ENCODE data around the gene USP34.
"Not testable (repeated sequence)": the region's sequence is repeated elsewhere in the genome, so short reads cannot be mapped to it uniquely, and the experiment has no call there.

USP34 gene

DNA sequence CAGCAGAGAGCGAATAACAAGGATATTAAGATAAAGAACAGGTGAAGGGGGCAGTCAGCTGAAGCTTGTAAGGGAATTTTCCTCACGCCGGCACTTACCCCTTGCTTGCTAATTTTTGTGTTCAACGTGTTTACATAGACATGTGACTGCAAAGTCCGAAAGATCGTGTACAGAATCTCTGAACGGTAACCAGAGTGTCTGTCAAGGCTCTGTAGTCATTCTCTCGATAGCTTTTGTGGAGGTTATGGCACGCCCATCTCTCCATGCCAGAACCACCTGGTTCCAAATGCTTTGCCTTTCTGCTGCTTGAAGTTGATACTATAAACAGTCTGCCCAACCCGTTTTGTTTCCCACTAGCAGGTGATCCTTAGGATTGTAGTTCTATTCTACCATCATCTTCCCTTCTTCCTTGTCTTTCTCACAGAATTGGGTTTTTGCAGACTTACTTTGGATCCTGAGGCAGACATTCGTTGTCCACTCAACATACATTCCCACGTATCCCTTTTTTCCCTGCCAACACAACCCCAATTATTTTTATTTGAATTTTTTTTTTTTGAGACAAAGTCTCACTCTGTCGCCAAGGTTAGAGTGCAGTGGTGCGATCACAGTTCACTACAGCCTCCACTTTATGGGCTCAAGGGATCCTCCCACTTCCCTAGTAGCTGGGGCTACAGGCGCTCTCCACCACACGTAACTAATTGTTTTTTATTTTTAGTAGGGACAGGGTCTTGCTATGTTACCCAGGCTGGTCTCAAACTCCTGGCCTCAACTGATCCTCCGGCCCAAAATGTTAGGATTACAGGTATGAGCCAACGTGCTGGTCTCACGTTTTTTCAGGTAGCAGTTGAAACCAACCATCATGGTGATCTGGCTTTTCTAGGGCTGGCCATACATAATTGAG lies 1.3 kb upstream of the USP34 start:
- TF ChIP-seq TCF4 (CRISPR knock-in tag; IDR thresholded peaks at IDR 0.05; ENCODE audit: borderline replicate concordance) (no peak), PPARA (CRISPR knock-in tag; IDR thresholded peaks at IDR 0.05; ENCODE audit: borderline replicate concordance) (no peak), ZC3H10 (CRISPR knock-in tag; IDR thresholded peaks at IDR 0.05) (no peak), TOX (CRISPR knock-in tag; IDR thresholded peaks at IDR 0.05; ENCODE audit: borderline replicate concordance) (no peak)
- TF ChIP-seq, protein P1, sequence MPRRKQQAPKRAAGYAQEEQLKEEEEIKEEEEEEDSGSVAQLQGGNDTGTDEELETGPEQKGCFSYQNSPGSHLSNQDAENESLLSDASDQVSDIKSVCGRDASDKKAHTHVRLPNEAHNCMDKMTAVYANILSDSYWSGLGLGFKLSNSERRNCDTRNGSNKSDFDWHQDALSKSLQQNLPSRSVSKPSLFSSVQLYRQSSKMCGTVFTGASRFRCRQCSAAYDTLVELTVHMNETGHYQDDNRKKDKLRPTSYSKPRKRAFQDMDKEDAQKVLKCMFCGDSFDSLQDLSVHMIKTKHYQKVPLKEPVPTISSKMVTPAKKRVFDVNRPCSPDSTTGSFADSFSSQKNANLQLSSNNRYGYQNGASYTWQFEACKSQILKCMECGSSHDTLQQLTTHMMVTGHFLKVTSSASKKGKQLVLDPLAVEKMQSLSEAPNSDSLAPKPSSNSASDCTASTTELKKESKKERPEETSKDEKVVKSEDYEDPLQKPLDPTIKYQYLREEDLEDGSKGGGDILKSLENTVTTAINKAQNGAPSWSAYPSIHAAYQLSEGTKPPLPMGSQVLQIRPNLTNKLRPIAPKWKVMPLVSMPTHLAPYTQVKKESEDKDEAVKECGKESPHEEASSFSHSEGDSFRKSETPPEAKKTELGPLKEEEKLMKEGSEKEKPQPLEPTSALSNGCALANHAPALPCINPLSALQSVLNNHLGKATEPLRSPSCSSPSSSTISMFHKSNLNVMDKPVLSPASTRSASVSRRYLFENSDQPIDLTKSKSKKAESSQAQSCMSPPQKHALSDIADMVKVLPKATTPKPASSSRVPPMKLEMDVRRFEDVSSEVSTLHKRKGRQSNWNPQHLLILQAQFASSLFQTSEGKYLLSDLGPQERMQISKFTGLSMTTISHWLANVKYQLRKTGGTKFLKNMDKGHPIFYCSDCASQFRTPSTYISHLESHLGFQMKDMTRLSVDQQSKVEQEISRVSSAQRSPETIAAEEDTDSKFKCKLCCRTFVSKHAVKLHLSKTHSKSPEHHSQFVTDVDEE (CRISPR knock-in tag; IDR thresholded peaks at IDR 0.05), result no peak
- TF ChIP-seq, protein P2, sequence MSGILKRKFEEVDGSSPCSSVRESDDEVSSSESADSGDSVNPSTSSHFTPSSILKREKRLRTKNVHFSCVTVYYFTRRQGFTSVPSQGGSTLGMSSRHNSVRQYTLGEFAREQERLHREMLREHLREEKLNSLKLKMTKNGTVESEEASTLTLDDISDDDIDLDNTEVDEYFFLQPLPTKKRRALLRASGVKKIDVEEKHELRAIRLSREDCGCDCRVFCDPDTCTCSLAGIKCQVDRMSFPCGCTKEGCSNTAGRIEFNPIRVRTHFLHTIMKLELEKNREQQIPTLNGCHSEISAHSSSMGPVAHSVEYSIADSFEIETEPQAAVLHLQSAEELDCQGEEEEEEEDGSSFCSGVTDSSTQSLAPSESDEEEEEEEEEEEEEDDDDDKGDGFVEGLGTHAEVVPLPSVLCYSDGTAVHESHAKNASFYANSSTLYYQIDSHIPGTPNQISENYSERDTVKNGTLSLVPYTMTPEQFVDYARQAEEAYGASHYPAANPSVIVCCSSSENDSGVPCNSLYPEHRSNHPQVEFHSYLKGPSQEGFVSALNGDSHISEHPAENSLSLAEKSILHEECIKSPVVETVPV (CRISPR knock-in tag; IDR thresholded peaks at IDR 0.05), result no peak
- TF ChIP-seq, protein P3, sequence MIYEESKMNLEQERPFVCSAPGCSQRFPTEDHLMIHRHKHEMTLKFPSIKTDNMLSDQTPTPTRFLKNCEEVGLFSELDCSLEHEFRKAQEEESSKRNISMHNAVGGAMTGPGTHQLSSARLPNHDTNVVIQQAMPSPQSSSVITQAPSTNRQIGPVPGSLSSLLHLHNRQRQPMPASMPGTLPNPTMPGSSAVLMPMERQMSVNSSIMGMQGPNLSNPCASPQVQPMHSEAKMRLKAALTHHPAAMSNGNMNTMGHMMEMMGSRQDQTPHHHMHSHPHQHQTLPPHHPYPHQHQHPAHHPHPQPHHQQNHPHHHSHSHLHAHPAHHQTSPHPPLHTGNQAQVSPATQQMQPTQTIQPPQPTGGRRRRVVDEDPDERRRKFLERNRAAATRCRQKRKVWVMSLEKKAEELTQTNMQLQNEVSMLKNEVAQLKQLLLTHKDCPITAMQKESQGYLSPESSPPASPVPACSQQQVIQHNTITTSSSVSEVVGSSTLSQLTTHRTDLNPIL (CRISPR knock-in tag; IDR thresholded peaks at IDR 0.05; ENCODE audit: low read depth), result no peak
- ATAC-seq, result peak; percentile 11

DNA sequence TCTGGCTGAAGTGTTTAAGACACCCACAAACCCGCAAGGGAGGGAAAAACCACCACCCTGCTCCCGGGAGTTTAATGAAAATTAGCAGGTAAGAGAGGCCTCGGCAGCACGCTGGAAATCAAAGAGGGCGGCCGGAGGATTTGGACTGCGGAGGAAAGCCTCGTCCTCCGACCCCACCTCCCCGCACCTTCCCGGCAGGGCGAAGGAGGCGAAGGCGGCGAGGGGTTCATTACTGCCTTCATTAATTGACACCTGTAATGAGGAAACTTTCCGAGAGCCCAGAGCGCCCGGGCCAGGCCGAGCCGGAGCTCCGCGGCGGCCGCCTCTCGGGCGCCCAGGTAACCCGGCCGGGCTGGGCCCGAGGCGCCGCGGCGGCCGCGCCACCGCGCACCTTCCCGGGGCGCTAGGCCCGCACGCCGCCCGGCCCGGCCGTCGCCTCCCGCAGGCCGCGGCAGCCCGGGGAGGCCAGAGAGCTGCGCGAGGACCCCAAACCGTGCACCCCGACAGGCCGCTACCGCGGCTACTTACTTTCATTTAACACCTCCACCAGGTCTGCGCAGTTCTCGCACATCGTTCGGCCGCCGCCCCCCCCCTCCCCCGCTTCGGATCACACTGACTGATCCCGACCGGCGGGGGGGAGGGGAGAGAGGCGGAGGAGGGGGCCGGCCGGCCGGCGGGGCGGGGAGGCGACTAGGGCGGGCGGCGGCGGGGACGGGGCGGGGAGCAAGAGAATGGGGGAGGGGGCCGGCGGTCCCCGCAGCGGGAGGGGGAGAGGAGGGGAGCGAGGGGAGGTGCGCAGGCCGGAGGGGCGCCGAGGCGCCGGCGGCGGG lies 550 bp downstream of the USP34 start:
- TF ChIP-seq ARNTL (CRISPR knock-in tag; IDR thresholded peaks at IDR 0.05; ENCODE audit: borderline replicate concordance, low read depth), result no peak
- peak; percentile 44 for ATAC-seq

DNA sequence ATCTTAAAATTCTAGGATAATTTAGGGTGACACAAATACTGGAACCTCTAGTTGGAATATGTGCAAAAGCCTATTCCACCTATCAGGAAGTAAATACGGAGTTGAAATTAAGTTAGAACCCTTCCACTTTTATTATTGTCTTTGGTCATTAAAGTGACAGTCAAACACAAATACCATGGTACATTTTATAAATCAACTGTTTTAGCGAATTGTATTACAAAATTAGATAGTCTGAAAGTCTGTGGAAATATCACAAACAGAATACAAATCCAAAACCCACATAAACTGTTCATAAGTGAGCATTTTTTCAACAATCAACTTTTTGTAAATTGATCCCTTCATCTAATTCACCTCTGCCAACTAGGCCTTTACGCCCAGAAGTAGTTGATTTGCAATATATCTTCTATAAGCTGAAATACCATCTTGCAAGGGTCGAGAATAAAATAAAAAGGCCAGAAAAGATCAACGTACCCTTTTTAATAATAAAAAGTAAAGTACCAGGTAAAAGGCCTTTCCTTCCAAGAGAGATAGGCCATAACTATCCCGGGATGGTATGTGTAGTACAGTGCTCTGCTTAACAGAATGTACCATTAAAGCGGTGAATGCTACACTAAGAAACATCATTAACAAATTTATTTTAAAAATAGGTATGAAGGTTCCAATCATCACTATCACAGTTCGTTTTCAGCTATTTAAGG lies 1.3 kb downstream of the USP34 start:
- no peak for TF ChIP-seq OSR1 (CRISPR knock-in tag; IDR thresholded peaks at IDR 0.05)
- TF ChIP-seq SNAI2 (CRISPR knock-in tag; IDR thresholded peaks at IDR 0.05), result no peak
- no peak for TF ChIP-seq ZFP3 (CRISPR knock-in tag; IDR thresholded peaks at IDR 0.05)
- TF ChIP-seq ZNF8 (CRISPR knock-in tag; IDR thresholded peaks at IDR 0.05), result no peak
- TF ChIP-seq, protein P4, sequence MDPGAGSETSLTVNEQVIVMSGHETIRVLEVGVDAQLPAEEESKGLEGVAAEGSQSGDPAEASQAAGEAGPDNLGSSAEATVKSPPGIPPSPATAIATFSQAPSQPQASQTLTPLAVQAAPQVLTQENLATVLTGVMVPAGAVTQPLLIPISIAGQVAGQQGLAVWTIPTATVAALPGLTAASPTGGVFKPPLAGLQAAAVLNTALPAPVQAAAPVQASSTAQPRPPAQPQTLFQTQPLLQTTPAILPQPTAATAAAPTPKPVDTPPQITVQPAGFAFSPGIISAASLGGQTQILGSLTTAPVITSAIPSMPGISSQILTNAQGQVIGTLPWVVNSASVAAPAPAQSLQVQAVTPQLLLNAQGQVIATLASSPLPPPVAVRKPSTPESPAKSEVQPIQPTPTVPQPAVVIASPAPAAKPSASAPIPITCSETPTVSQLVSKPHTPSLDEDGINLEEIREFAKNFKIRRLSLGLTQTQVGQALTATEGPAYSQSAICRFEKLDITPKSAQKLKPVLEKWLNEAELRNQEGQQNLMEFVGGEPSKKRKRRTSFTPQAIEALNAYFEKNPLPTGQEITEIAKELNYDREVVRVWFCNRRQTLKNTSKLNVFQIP (CRISPR knock-in tag; IDR thresholded peaks at IDR 0.05; ENCODE audit: borderline replicate concordance, low read depth), result no peak
- TF ChIP-seq, protein P1 (CRISPR knock-in tag; IDR thresholded peaks at IDR 0.05), result no peak
- TF ChIP-seq TCF4 (CRISPR knock-in tag; IDR thresholded peaks at IDR 0.05; ENCODE audit: borderline replicate concordance), result no peak
- TF ChIP-seq ESRRG (CRISPR knock-in tag; IDR thresholded peaks at IDR 0.05), result no peak
- no peak for ATAC-seq

DNA sequence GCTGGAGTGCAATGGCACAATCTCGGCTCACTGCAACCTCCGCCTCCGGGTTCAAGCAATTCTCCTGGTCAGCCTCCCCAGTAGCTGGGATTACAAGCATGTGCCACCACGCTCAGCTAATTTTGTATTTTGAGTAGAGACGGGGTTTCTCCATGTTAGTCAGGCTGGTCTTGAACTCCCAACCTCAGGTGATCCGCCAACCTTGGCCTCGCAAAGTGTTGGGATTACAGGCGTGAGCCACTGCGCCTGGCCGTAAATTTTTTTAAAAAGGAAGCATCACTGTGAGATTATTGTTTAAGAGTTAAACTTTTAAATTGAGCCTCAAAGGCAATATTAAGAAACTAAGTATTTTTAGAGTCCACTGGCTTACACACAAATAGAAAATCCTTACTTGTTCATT lies 2.7 kb downstream of the USP34 start:
- not testable (repeated sequence) for ATAC-seq
